NT2/D1 (cell line): ENCODE data around the gene DPT.

Experiments
- SUZ12 ChIP-seq: IDR thresholded peaks from 2 replicates; pipeline ENCODE4 v1.6.1; 2011; ENCODE audit not compliant: insufficient read length, insufficient read depth; ENCODE audit errors: extremely low read depth
- ZNF274 ChIP-seq: IDR thresholded peaks from 2 replicates; pipeline ENCODE4 v1.6.1; 2011; ENCODE audit warnings: mild to moderate bottlenecking, low read depth, low read length

DNA sequence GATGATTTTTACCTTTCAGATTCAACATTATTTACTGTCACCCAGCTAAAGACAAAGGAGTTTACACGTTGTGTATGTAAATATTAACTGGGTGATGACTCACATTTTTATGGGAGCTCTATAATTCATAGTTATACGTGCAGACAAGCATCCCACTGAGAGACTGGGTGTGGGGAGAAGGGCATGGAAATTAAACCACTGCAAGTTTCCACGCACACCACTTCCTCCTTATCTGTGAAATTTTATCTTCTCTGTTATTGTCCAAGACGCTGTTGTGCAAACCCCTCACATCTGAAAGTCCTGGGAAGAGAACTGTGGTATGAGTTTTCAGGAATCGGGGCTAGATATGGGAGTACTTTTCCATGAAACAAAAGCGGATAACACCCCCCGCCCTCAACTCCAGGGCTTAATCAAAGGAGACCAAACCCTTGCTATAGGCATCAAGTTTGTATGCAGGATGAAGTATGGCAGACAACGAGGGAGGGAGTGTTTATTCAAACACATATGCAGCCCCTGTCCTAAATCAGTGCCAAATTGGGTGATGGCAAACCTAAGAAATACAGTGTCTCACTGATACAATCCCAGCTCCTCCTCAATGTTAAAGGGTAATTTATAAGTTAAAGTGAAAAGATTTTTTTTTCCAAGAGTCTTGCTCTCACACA lies 23.3 kb upstream of the DPT start:
- TF ChIP-seq ZNF274 = no peak
- TF ChIP-seq SUZ12 = no peak
